ENCODE data around the gene RFX4. TPM values are rescaled to one million over a fixed set of nuclear protein-coding genes. Genes with fewer than 3 reads are reported as not detected.

RFX4 gene
- total and polyA plus RNA-seq, 2 of the 8 experiments (the other 6 are each of a cell fraction or from before 2014, with no cell fraction given) = 0.06 TPM; not detected in 1

DNA sequence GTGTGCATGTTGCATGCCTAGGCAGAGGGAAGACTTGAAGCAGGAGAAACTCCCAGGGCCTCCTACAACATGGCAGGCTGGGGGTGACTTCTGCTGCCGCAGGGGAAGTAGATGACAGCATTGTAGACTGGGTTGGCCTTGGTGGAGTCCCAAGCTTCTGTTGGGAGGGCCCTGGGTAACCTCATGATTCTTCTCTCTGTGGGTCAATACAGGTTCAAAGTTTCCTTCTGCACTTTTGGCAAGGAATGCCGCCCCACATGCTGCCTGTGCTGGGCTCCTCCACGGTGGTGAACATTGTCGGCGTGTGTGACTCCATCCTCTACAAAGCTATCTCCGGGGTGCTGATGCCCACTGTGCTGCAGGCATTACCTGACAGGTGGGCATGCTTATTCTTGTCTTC lies 113.3 kb downstream of the RFX4 start:
- no peak overlapping the region for H2BK20ac ChIP-seq (ENCODE audit: low read length)
- POLR2A ChIA-PET (ENCODE audit: partially characterized antibody) = no interaction called here
- no peak overlapping the region for H2AK5ac ChIP-seq (ENCODE audit: low read depth, low read length)
- CTCF ChIA-PET (ENCODE audit: partially characterized antibody) = no interaction called here
- H3K18ac ChIP-seq (ENCODE audit: extremely low read depth, low read length) = no peak overlapping the region
- H4K91ac ChIP-seq (replicated peaks; ENCODE audit: insufficient read length, low read length) = no peak overlapping the region
- H3K23ac ChIP-seq (ENCODE audit: insufficient read length) = no peak overlapping the region
- H2BK120ac ChIP-seq (replicated peaks; ENCODE audit: low read depth, low read length) = no peak overlapping the region
- FAIRE-seq (no peak), DNase-seq (ENCODE audit: low read depth in 1 of 2, low spot score in 2 of 2) (no peak)
- H3K27me3 ChIP-seq (replicated peaks in 1 of 4; ENCODE audit: control insufficient read depth in 3 of 4, extremely low read depth in 1 of 4, insufficient read depth in 3 of 4, low read length in 3 of 4) = no peaks in the 10 kb centered on the region; a peak in 1 of 7 replicates
- WGBS, 2 experiments (ENCODE audit: extremely low coverage in 1 of 2, insufficient coverage in 1 of 2, insufficient read length in 1 of 2, insufficient replicate concordance in 2 of 2, low coverage in 1 of 2, low lambda C conversion rate in 2 of 2, missing lambda C conversion rate in 1 of 2) = 97% methylated on average over 6 of the region's 6 CpGs; no CpG with 5 or more reads in 1 of the 2 experiments
- H3K36me3 ChIP-seq (ENCODE audit: control insufficient read depth in 2 of 4, insufficient read depth in 4 of 4, low read length in 3 of 4) = no peaks in the 10 kb centered on the region
- H2BK15ac ChIP-seq (ENCODE audit: low read length) = no peak overlapping the region
- H3K79me2 ChIP-seq (ENCODE audit: control insufficient read depth in 1 of 2, insufficient read depth in 2 of 2, low read length in 2 of 2) = no peaks in the 10 kb centered on the region
- no peak overlapping the region for H3K14ac ChIP-seq (ENCODE audit: insufficient read length)
- H3K4me1 ChIP-seq (replicated peaks in 1 of 4; ENCODE audit: control insufficient read depth in 3 of 4, insufficient read depth in 4 of 4, low read length in 3 of 4) = no peaks in the 10 kb centered on the region
- no peak overlapping the region for H3K9ac ChIP-seq (replicated peaks in 1 of 4; ENCODE audit: extremely low read depth in 1 of 4, low read depth in 3 of 4, low read length in 3 of 4)
- H3K4me3 ChIP-seq (ENCODE audit: extremely low read depth in 1 of 4, insufficient read depth in 2 of 4, low read depth in 3 of 4, low read length in 4 of 4) = no peak overlapping the region
- H2BK5ac ChIP-seq (ENCODE audit: low read depth, low read length) = no peak overlapping the region
- H4K5ac ChIP-seq (ENCODE audit: insufficient read length, low read depth, low read length) = no peak overlapping the region
- no peak overlapping the region for H3K27ac ChIP-seq (ENCODE audit: low read depth, low read length)
- H4K8ac ChIP-seq (ENCODE audit: extremely low read depth, insufficient read depth, low read length) = no peak overlapping the region
- H3K4me2 ChIP-seq (ENCODE audit: insufficient read depth in 1 of 2, low read depth in 2 of 2, low read length in 2 of 2) = no peak overlapping the region
- no peaks in the 10 kb centered on the region for H4K20me1 ChIP-seq (replicated peaks in 1 of 2; ENCODE audit: control insufficient read depth in 1 of 2, insufficient read depth in 2 of 2, low read length in 2 of 2)
- H3K4ac ChIP-seq (replicated peaks; ENCODE audit: insufficient read length, low read depth, low read length) = no peak overlapping the region
- H2BK12ac ChIP-seq (ENCODE audit: low read depth, low read length) = no peak overlapping the region
- no peaks in the 10 kb centered on the region for H3K23me2 ChIP-seq (ENCODE audit: low read depth, low read length)
- H2AFZ ChIP-seq (ENCODE audit: low read length) = no peak overlapping the region
- no peaks in the 10 kb centered on the region for H3K79me1 ChIP-seq (ENCODE audit: low read depth, low read length)
- H3K56ac ChIP-seq (replicated peaks; ENCODE audit: insufficient read length, low read depth, low read length) = no peak overlapping the region
- no peaks in the 10 kb centered on the region for H3K9me3 ChIP-seq (ENCODE audit: insufficient read depth in 2 of 2, low read depth in 1 of 2, low read length in 1 of 2)
- no peak for TF ChIP-seq SIX5 (IDR thresholded peaks at IDR 0.05; ENCODE audit: low read depth, low read length)
- no peak for TF ChIP-seq GABPA (IDR thresholded peaks at IDR 0.05; ENCODE audit: borderline replicate concordance, insufficient read depth, low read length)
- no peak for TF ChIP-seq TAF1 (IDR thresholded peaks at IDR 0.05; ENCODE audit: low read depth, low read length)
- TF ChIP-seq SIRT6 (IDR thresholded peaks at IDR 0.05; ENCODE audit: low read length) = no peak
- TF ChIP-seq BACH1 (IDR thresholded peaks at IDR 0.05; ENCODE audit: low read length) = no peak
- TF ChIP-seq CHD2 (IDR thresholded peaks at IDR 0.05; ENCODE audit: low read length) = no peak
- TF ChIP-seq SRF (IDR thresholded peaks at IDR 0.05; ENCODE audit: low read depth, low read length) = no peak
- TF ChIP-seq CEBPB (IDR thresholded peaks at IDR 0.05; ENCODE audit: low read depth, low read length) = no peak
- no peak for TF ChIP-seq FOSL1 (IDR thresholded peaks at IDR 0.05; ENCODE audit: insufficient read depth, low read depth, low read length)
- TF ChIP-seq TCF12 (IDR thresholded peaks at IDR 0.05; ENCODE audit: low read depth, low read length) = no peak
- TF ChIP-seq HDAC6 (IDR thresholded peaks at IDR 0.05; ENCODE audit: low read depth, low read length) = no peak
- TF ChIP-seq, protein P1, sequence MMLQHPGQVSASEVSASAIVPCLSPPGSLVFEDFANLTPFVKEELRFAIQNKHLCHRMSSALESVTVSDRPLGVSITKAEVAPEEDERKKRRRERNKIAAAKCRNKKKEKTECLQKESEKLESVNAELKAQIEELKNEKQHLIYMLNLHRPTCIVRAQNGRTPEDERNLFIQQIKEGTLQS (IDR thresholded peaks at IDR 0.05; ENCODE audit: insufficient read depth, low read depth, low read length) = no peak
- TF ChIP-seq BRCA1 (IDR thresholded peaks at IDR 0.05; ENCODE audit: low read depth, low read length) = no peak
- TF ChIP-seq JUND (IDR thresholded peaks at IDR 0.05; ENCODE audit: low read length) = no peak
- TF ChIP-seq MAFK (IDR thresholded peaks at IDR 0.05; ENCODE audit: low read depth, low read length) = no peak
- TF ChIP-seq, protein P2, sequence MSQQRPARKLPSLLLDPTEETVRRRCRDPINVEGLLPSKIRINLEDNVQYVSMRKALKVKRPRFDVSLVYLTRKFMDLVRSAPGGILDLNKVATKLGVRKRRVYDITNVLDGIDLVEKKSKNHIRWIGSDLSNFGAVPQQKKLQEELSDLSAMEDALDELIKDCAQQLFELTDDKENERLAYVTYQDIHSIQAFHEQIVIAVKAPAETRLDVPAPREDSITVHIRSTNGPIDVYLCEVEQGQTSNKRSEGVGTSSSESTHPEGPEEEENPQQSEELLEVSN (IDR thresholded peaks at IDR 0.05) = no peak
